ENCODE measurements around the gene SLC2A4RG.

SLC2A4RG gene

GRCh38 chr20:63741676-63742380, 2.3 kb downstream of the SLC2A4RG start:
- no peak for DNase-seq

- no peak for DNase-seq
Measured at GRCh38 chr20:63742381-63743024, 2.9 kb downstream of the SLC2A4RG start.

GRCh38 chr20:63743210-63743970, 3.8 kb downstream of the SLC2A4RG start:
- no peak for DNase-seq

GRCh38 chr20:63744158-63744557, 4.6 kb downstream of the SLC2A4RG start:
- no peak for DNase-seq

- no peak for DNase-seq
Measured at GRCh38 chr20:63744574-63745423, 5.2 kb downstream of the SLC2A4RG start.

- no peak for DNase-seq
Measured at GRCh38 chr20:63745424-63745805, 5.8 kb downstream of the SLC2A4RG start.

GRCh38 chr20:63745961-63746731, 6.6 kb downstream of the SLC2A4RG start:
- no peak for DNase-seq

GRCh38 chr20:63746751-63747315, 7.3 kb downstream of the SLC2A4RG start:
- no peak for DNase-seq

- no peak for DNase-seq
Measured at GRCh38 chr20:63747622-63748069, 8.1 kb downstream of the SLC2A4RG start.

GRCh38 chr20:63748070-63748933, 8.7 kb downstream of the SLC2A4RG start:
- DNase-seq: no peak

GRCh38 chr20:63748934-63749270, 9.3 kb downstream of the SLC2A4RG start:
- no peak for DNase-seq

GRCh38 chr20:63749597-63750508, 10.3 kb downstream of the SLC2A4RG start:
- peak; percentile 9 for DNase-seq

GRCh38 chr20:63750807-63751470, 11.4 kb downstream of the SLC2A4RG start:
- peak; percentile 59 for DNase-seq

GRCh38 chr20:63751471-63752271, 12.1 kb downstream of the SLC2A4RG start:
- peak; percentile 23 for DNase-seq

GRCh38 chr20:63752411-63753101, 13.0 kb downstream of the SLC2A4RG start:
- DNase-seq: peak; percentile 3

GRCh38 chr20:63753381-63753780, 13.8 kb downstream of the SLC2A4RG start:
- no peak for DNase-seq

- no peak for DNase-seq
Measured at GRCh38 chr20:63754008-63754407, 14.4 kb downstream of the SLC2A4RG start.

All from CD4-positive, alpha-beta T cell treated with Interleukin-15 for 1 hour (primary cell).